ENCODE data around the gene SPECC1L.

- TF ChIP-seq CTCF (IDR thresholded peaks at IDR 0.05): no peak
- no peak for TF ChIP-seq POLR2A (IDR thresholded peaks at IDR 0.05)
Observed at GRCh38 chr22:24359452-24360120, 89.0 kb downstream of the SPECC1L start.

Data from body of pancreas (tissue), 4 donors.